A549 (cell line): Measurements from ENCODE around the gene HOXA13. TPM values are rescaled to one million over a fixed set of nuclear protein-coding genes. Genes with fewer than 3 reads are reported as not detected.

Experiments used
- ATAC-seq, 2 experiments: fragments of 200-7000 bp in 1 of 2; fragments of >200 bp in 1 of 2; cut with Nextera tagmentation in 1 of 2; cut with Tn5 transposase in 1 of 2; 3 replicates each; pipeline versions ENCODE4 v1.8.0 to v1.9.1; 2018 to 2020; ENCODE audit warnings: mild to moderate bottlenecking in 1 of 2, moderate library complexity in 1 of 2
- CTCF ChIA-PET: fragments of 300-600 bp; sonication (Branson Sonifier 250); formaldehyde crosslinking; extraction: SDS; loops from one replicate; lab custom pipeline; 2021; ENCODE audit warnings: antibody characterized with exemption, inconsistent platforms; lab: Yijun Ruan, JAX
- POLR2A ChIA-PET: fragments of 350-600 bp; formaldehyde crosslinking; extraction: SDS; loops from one replicate; lab custom pipeline; 2021; ENCODE audit warnings: antibody characterized with exemption, inconsistent platforms; lab: Yijun Ruan, JAX
- DNase-seq, 2 experiments: peaks; one replicate each; pipeline versions ENCODE4 v3.0.0 to v3.0.0-alpha.2; 2011 to 2016; ENCODE audit warnings: low read depth in 1 of 2, low spot score in 1 of 2
- FAIRE-seq: peaks from 2 replicates; lab custom pipeline; 2011; peaks lifted over from hg19 to GRCh38; lab: Jason Lieb, UNC
- H3K27ac ChIP-seq, 2 experiments: fragments of >200 bp; sonication (Bioruptor Twin); formaldehyde crosslinking; 3 replicates each; pipeline ENCODE4 v1.5.1; 2016 to 2017
- H3K4me1 ChIP-seq: fragments of >200 bp; sonication (Bioruptor Twin); formaldehyde crosslinking; 3 replicates; pipeline ENCODE4 v1.6.1; 2016
- H3K4me2 ChIP-seq: fragments of >200 bp; sonication (Bioruptor Twin); formaldehyde crosslinking; 3 replicates; pipeline ENCODE4 v1.6.1; 2016
- H3K4me3 ChIP-seq: fragments of >200 bp; sonication (Bioruptor Twin); formaldehyde crosslinking; 3 replicates; pipeline ENCODE4 v1.5.1; 2016
- H3K9me3 ChIP-seq: fragments of >200 bp; sonication (Bioruptor Twin); formaldehyde crosslinking; 3 replicates; pipeline ENCODE4 v1.6.1; 2016
- ATOH8 ChIP-seq: fragments of 250-450 bp; sonication (Bioruptor Pico); IDR thresholded peaks from 2 replicates; pipeline ENCODE4 v1.5.0; 2020; ENCODE audit warnings: low read depth, mild to moderate bottlenecking, moderate library complexity
- BHLHE40 ChIP-seq: IDR thresholded peaks from 2 replicates; pipeline ENCODE4 v1.6.1; 2012; ENCODE audit warnings: low read depth, low read length, inconsistent platforms
- FOXS1 ChIP-seq: fragments of 250-450 bp; sonication (Bioruptor Pico); IDR thresholded peaks from 2 replicates; pipeline ENCODE4 v1.5.0; 2020; ENCODE audit warnings: mild to moderate bottlenecking, moderate library complexity
- HOXB13 ChIP-seq: fragments of 250-450 bp; sonication (Bioruptor Pico); IDR thresholded peaks from 2 replicates; pipeline ENCODE4 v1.5.0; 2020; ENCODE audit warnings: low read depth, mild to moderate bottlenecking, moderate library complexity
- JUN ChIP-seq, 2 experiments: fragments of >200 bp; sonication (Bioruptor Twin); formaldehyde crosslinking; IDR thresholded peaks; 2 replicates in 1 of 2; 3 replicates in 1 of 2; pipeline ENCODE4 v1.6.1; 2016 to 2017
- MAFK ChIP-seq: fragments of 450-650 bp; IDR thresholded peaks from 2 replicates; pipeline ENCODE4 v1.6.1; 2014; ENCODE audit not compliant: partially characterized antibody
- MAZ ChIP-seq: fragments of 150-350 bp; IDR thresholded peaks from 2 replicates; pipeline ENCODE4 v1.6.1; 2014; ENCODE audit warnings: antibody characterized with exemption, low read depth, low read length, borderline replicate concordance
- MYC ChIP-seq: IDR thresholded peaks from 2 replicates; pipeline ENCODE4 v1.6.1; 2012; ENCODE audit warnings: mild to moderate bottlenecking, inconsistent platforms, low read length, improper control_type of control experiment, borderline replicate concordance
- NPAS2 ChIP-seq: fragments of 250-450 bp; sonication (Bioruptor Pico); IDR thresholded peaks from 2 replicates; pipeline ENCODE4 v1.8.0; 2022; ENCODE audit warnings: mild to moderate bottlenecking, moderate library complexity, borderline replicate concordance
- PHF8 ChIP-seq: fragments of 200-600 bp; sonication (generic); IDR thresholded peaks from 2 replicates; pipeline ENCODE4 v1.6.1; 2016; ENCODE audit warnings: low read depth, mild to moderate bottlenecking, antibody characterized with exemption, moderate library complexity, borderline replicate concordance
- POLR2A ChIP-seq: IDR thresholded peaks from 2 replicates; pipeline ENCODE4 v1.6.1; 2012; ENCODE audit warnings: mild to moderate bottlenecking, low read length
- POLR2AphosphoS2 ChIP-seq: conservative IDR thresholded peaks from 2 replicates; pipeline ENCODE4 v1.6.1; 2012; ENCODE audit warnings: low read length, improper control_type of control experiment, inconsistent platforms
- RAD21 ChIP-seq, 2 experiments: fragments of >200 bp in 1 of 2; sonication (Bioruptor Twin) in 1 of 2; formaldehyde crosslinking in 1 of 2; IDR thresholded peaks in 1 of 2; conservative IDR thresholded peaks in 1 of 2; 2 replicates in 1 of 2; 3 replicates in 1 of 2; pipeline ENCODE4 v1.6.1; 2012 to 2018; ENCODE audit warnings: inconsistent platforms in 1 of 2
- RARB ChIP-seq: fragments of 250-450 bp; sonication (Bioruptor Pico); IDR thresholded peaks from 2 replicates; pipeline ENCODE4 v1.8.0; 2021; ENCODE audit warnings: mild to moderate bottlenecking, moderate library complexity
- RCOR1 ChIP-seq: fragments of 150-350 bp; IDR thresholded peaks from 2 replicates; pipeline ENCODE4 v1.6.1; 2014; ENCODE audit warnings: antibody characterized with exemption, low read length, low read depth
- SMC3 ChIP-seq: fragments of >200 bp; sonication (Bioruptor Twin); formaldehyde crosslinking; IDR thresholded peaks from 3 replicates; pipeline ENCODE4 v1.6.1; 2018; ENCODE audit warnings: inconsistent platforms
- ZC3H11A ChIP-seq: fragments of 450-650 bp; IDR thresholded peaks from 2 replicates; pipeline ENCODE4 v1.6.1; 2014; ENCODE audit warnings: antibody characterized with exemption, mild to moderate bottlenecking
- WGBS: methylation state at CpG from one replicate; pipeline ENCODE4 v1.1.6; 2017; ENCODE audit errors: missing lambda C conversion rate; 5-methylcytosine and 5-hydroxymethylcytosine counted together
- polyA plus RNA-seq, 4 experiments: library from polyadenylated mRNA; depleted of rRNA in 3 of 4; stranded (reverse); fragments of >200 nt; fragmentation: RNase III in 1 of 4; extraction: RNeasy Plus Mini Kit Qiagen cat#74134 plus additional on column Dnase treatment in 1 of 4; gene quantifications; 2 replicates in 3 of 4; 3 replicates in 1 of 4; pipeline ENCODE4 v1.2.3, GENCODE V29; 2011 to 2017
- TF ChIP-seq, protein P1 (sequence below): fragments of 450-650 bp; IDR thresholded peaks from 2 replicates; pipeline ENCODE4 v1.6.1; 2014; ENCODE audit warnings: antibody characterized with exemption
- TF ChIP-seq, protein P2 (sequence below): fragments of >200 bp; sonication (Bioruptor Twin); formaldehyde crosslinking; IDR thresholded peaks from 3 replicates; pipeline ENCODE4 v1.5.1; 2016
- TF ChIP-seq, protein P3 (sequence below): fragments of >200 bp; sonication (Bioruptor Twin); formaldehyde crosslinking; IDR thresholded peaks from 3 replicates; pipeline ENCODE4 v1.6.1; 2016

The HOXA13 gene
- polyA plus RNA-seq, 2 of the 4 experiments (the other 2 are of a cell fraction): 2.2 to 2.7 TPM

GRCh38 chr7:27207348-27207985, 7.6 kb upstream of the HOXA13 start (continued):
- TF ChIP-seq MYC (no peak), JUN (IDR thresholded peaks at IDR 0.05) (no peak), POLR2AphosphoS2 (no peak), MAFK (no peak), ATOH8 (CRISPR knock-in tag) (no peak)

DNA sequence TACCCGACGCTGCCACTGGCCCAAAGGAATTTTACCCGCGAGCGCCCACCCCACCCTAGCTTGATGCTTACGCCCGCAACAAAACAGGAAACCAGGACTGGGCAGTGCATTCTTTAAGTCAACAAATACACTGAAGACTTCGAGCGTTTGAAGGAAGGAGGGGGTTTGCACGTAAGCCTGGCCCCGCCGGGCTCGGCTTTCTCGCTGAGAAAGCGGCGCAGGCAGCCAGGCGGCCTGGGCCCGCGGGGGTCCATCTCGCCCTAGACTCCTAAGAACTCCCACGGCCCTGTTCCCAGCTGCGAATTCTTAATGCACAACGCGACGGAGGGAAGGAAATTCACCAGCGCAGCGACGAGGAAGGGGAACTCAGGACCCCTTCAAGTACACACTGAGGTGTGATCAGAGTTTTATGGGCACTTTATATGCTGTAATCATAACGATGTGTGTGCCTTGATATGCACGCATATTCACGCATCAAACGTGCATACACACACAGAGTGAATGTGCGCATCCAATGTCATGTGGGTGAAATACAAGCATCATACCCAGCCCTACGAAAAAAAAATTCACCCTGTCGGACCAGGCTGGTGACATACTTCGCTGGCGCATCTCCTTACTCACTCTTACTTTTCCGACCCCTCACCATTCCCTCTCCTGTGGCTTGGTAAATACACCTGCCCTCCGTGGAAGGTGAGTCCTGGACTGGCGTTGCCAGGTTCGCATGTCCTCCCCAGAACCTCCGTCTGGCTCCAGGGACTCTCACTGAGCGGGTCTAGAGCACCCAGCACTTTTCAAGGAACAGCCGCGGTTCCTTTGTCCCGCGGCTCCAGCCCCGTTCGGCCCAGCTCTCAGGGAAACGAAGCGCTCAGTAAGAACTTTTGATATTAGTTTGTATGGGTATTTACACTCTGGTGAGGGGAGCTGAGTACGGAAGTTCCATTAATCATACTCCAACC, 5.7 kb upstream of the HOXA13 start:
- POLR2A ChIA-PET: no interaction called here
- WGBS: 84% methylated on average over 52 of the region's 52 CpGs
- Histone ChIP-seq H3K9me3 (no peaks in the 10 kb centered on the region), H3K4me1 (peaks cover 11% of the 10 kb centered on the region), H3K27ac (no peak overlapping the region), H3K4me2 (no peak overlapping the region), H3K4me3 (no peak overlapping the region)
- DNase-seq (no peak), ATAC-seq (no peak), FAIRE-seq (no peak)
- TF ChIP-seq POLR2AphosphoS2 (no peak), FOXS1 (CRISPR knock-in tag) (no peak), RARB (CRISPR knock-in tag) (no peak), MAFK (no peak), BHLHE40 (no peak), PHF8 (no peak), JUN (IDR thresholded peaks at IDR 0.05) (no peak), RAD21 (conservative IDR thresholded peaks at IDR 0.05 in 1 of 2, IDR thresholded peaks at IDR 0.05 in 1 of 2) (no peak)
- CTCF ChIA-PET: interaction anchor here (0.6 to 1.8 kb wide), 5 partner anchors 10 to 716 kb away, joined by 3 to 6 read pairs (median 3); no protein-coding TSS in a partner anchor

DNA sequence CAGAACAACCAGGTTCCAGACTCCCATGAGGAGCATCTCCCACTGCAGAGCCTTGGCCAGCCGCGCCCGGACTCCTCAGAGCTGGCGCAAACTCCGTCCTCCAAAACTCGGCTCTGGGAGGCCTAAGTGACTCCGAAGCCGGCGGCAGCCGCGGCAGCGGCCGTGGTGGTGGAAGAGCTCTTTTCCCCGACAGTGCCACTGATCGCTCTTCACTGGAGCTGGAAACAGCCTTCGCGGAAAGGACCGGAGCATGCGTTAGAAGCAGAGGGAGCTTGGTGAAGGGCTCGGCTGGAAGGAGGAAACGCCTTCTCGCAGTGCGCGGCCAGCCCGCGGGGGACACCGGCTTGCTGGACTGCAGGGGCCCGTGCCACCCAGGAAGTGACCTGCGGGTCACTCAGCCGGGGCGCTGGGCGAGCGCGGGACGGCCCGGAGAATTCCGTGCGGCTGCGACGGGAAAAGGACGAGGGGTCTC, 5.0 kb upstream of the HOXA13 start:
- H3K4me1 ChIP-seq: peaks cover 7% of the 10 kb centered on the region
- H3K9me3 ChIP-seq: no peaks in the 10 kb centered on the region
- DNase-seq (no peak), ATAC-seq (no peak)
- WGBS: 89% methylated on average over 41 of the region's 41 CpGs
- CTCF ChIA-PET: interaction anchor here (0.6 to 1.8 kb wide), 5 partner anchors 11 to 892 kb away, joined by 3 to 6 read pairs (median 4); no protein-coding TSS in a partner anchor
- no peak overlapping the region for H3K4me2 ChIP-seq
- H3K4me3 ChIP-seq: no peak overlapping the region
- TF ChIP-seq HOXB13 (CRISPR knock-in tag): no peak
- TF ChIP-seq MAZ: no peak
- no peak for TF ChIP-seq NPAS2 (CRISPR knock-in tag)
- no peak for TF ChIP-seq MAFK
- TF ChIP-seq ZC3H11A: no peak
- TF ChIP-seq, all 56 proteins: peak for 0
- POLR2A ChIA-PET: no interaction called here
- no peak overlapping the region for H3K27ac ChIP-seq
- FAIRE-seq: no peak

- no peak for FAIRE-seq
- TF ChIP-seq, protein P1, sequence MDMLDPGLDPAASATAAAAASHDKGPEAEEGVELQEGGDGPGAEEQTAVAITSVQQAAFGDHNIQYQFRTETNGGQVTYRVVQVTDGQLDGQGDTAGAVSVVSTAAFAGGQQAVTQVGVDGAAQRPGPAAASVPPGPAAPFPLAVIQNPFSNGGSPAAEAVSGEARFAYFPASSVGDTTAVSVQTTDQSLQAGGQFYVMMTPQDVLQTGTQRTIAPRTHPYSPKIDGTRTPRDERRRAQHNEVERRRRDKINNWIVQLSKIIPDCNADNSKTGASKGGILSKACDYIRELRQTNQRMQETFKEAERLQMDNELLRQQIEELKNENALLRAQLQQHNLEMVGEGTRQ: no peak
- TF ChIP-seq PHF8 (no peak), ZC3H11A (no peak), SMC3 (no peak), JUN (IDR thresholded peaks at IDR 0.05) (no peak), ATOH8 (CRISPR knock-in tag) (no peak), RCOR1 (no peak), POLR2AphosphoS2 (no peak), POLR2A (no peak), NPAS2 (CRISPR knock-in tag) (no peak)
- TF ChIP-seq, protein P2, sequence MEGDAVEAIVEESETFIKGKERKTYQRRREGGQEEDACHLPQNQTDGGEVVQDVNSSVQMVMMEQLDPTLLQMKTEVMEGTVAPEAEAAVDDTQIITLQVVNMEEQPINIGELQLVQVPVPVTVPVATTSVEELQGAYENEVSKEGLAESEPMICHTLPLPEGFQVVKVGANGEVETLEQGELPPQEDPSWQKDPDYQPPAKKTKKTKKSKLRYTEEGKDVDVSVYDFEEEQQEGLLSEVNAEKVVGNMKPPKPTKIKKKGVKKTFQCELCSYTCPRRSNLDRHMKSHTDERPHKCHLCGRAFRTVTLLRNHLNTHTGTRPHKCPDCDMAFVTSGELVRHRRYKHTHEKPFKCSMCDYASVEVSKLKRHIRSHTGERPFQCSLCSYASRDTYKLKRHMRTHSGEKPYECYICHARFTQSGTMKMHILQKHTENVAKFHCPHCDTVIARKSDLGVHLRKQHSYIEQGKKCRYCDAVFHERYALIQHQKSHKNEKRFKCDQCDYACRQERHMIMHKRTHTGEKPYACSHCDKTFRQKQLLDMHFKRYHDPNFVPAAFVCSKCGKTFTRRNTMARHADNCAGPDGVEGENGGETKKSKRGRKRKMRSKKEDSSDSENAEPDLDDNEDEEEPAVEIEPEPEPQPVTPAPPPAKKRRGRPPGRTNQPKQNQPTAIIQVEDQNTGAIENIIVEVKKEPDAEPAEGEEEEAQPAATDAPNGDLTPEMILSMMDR: no peak
- TF ChIP-seq, protein P3, sequence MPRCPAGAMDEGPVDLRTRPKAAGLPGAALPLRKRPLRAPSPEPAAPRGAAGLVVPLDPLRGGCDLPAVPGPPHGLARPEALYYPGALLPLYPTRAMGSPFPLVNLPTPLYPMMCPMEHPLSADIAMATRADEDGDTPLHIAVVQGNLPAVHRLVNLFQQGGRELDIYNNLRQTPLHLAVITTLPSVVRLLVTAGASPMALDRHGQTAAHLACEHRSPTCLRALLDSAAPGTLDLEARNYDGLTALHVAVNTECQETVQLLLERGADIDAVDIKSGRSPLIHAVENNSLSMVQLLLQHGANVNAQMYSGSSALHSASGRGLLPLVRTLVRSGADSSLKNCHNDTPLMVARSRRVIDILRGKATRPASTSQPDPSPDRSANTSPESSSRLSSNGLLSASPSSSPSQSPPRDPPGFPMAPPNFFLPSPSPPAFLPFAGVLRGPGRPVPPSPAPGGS: no peak
Observed at GRCh38 chr7:27203964-27204594, 4.2 kb upstream of the HOXA13 start.

More at GRCh38 chr7:27203964-27204594, 4.2 kb upstream of the HOXA13 start:
- Histone ChIP-seq H3K27ac (no peak overlapping the region), H3K4me2 (no peak overlapping the region), H3K4me1 (peaks cover 7% of the 10 kb centered on the region), H3K9me3 (no peaks in the 10 kb centered on the region), H3K4me3 (no peak overlapping the region)
- CTCF ChIA-PET: interaction anchor here (1.2 to 1.8 kb wide), 4 partner anchors 12 to 893 kb away, joined by 3 to 7 read pairs (median 5); no protein-coding TSS in a partner anchor
- DNase-seq: no peak
- POLR2A ChIA-PET: no interaction called here
- no peak for ATAC-seq
- 79% methylated on average over 4 of the region's 4 CpGs for WGBS
